Middle frontal gyrus (tissue), 1 donor: ENCODE results near the gene SOX13.
A peak's percentile ranks its signal among the peaks of the same experiment; 100 is the strongest.
"Not testable (repeated sequence)": the region's sequence is repeated elsewhere in the genome, so short reads cannot be mapped to it uniquely, and the experiment has no call there.

Source experiments
- DNase-seq: peaks from one replicate; pipeline ENCODE4 v3.0.0-alpha.2; 2015; ENCODE audit warnings: low spot score; ENCODE audit errors: extremely low spot score

SOX13 gene

DNA sequence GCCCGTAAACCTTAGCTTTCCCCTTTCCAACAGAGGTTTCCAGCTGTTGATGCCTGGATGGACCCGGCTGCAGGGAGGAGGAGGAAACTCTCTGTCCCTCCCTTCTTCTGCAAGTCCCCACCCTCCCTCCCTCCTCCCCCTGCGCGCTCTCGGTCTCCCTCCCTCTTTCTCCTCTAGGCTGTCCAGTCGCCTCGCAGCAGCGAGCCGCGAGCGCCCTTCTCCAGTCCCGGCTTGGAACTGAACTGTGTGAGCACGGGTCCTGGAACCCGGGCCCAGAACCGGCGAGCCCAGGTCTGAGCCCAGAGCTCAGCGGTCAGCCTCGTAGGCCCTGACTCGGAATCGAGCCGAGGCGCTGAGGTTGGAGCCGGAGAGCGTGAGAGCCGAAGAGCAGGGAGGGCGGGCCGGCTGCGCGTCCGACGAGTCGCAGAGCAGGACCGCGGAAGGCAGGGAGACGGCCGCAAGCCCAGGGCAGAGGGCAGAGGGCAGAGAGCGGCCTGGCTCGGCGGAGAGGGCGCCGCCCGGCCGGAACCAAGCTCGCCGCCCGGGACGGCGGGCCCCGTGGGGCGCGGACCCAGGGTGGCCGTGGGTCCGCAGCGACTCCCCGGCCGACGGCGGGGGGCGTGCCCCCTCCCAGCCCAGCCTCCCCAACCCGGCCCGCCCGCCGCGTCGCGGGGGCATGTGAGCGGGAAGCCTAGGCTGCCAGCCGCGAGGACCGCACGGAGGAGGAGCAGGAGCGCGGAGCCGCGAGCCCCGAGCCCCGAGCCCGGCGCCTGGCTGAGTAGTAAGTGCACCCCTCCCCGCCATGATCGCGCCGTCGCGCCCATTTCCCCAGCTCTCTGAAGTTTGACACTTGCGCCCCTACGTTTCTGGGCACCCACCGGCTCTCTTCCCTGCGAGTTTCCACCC, at the start of gene SOX13:
TSS of gene SOX13 (plus strand) at position 185 of the 906 bp plus-strand sequence. CDS start 39,801 bp downstream, outside the sequence.
- peak; percentile 78 for DNase-seq

GRCh38 chr1:204025917-204026707, 46.8 kb upstream of the SOX13 start:
- DNase-seq, result no peak

DNA sequence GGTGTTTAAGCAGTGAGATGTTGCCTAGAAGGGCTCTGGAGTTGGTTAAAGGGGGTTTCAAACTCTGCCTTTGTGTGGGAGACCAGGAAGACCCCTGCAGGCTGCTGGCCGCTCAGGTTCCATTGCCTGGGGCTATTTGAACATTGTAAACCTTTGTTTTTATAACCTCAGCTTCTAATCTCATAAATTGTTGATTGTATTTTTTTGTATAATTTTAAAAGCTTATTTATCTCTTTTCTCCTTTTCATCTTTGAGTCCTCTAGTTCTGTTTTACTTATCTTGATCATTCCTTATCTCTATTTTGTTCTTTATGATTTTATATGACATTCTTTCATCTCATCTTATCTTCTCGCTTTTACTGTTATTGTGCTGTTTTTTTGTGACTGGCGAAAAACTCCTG, 45.5 kb upstream of the SOX13 start:
- DNase-seq, result no peak

DNA sequence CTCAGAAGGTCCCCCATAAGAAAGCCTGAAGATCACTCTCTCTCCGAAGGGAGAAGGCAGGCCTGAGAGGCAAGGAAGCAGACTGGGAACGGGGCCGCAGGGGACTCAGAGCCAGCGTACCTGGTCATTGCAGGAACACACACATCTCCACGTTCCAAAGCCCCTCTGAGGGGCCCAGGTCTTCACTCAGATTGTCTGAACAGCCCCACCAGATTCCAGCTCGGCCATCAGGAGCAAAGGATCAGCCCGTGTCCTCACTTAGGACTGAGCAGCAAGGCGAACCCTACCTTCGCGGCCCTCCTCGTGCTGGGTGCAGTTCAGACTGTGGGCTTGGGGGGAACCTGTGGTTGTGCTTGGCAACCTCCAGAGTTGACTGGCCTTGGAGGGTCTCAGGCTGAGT, 43.9 kb upstream of the SOX13 start:
- no peak for DNase-seq

DNA sequence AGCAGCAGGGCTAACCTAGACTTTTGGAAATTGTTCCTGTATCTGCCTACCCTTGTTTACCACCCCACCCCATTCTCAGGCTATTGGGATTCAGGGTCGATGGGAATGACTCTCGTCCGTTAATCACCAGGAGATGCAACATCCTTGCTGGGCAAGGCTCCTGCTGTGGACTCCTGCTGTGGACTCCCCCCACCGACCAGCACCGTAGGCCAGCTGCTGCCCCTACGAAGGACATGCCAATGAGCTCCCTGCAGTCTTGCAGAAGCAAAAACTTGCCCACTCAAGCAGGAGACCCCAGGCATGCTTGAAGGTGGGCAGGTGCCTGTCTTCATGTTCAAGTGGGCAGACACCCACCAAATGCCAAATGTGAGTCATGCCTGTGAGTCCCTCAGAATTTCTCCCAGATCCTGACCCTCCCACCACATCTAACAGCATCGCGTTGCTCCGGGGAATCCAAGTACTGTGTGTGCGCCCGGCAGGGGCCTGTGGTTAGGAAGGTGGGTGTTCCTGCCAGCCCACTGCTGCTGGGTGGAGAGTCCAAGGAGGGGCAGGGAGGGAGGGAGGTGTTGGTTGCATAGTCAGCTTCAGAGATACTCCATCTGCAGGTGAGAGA, 41.7 kb upstream of the SOX13 start:
- no peak for DNase-seq

- DNase-seq, result no peak
These were observed 40.2 kb upstream of the SOX13 start for GRCh38 chr1:204032642-204033235.

- DNase-seq, result no peak
These were observed 39.6 kb upstream of the SOX13 start for GRCh38 chr1:204033306-204033705.

GRCh38 chr1:204036882-204037655, 35.8 kb upstream of the SOX13 start:
- DNase-seq, result no peak

DNA sequence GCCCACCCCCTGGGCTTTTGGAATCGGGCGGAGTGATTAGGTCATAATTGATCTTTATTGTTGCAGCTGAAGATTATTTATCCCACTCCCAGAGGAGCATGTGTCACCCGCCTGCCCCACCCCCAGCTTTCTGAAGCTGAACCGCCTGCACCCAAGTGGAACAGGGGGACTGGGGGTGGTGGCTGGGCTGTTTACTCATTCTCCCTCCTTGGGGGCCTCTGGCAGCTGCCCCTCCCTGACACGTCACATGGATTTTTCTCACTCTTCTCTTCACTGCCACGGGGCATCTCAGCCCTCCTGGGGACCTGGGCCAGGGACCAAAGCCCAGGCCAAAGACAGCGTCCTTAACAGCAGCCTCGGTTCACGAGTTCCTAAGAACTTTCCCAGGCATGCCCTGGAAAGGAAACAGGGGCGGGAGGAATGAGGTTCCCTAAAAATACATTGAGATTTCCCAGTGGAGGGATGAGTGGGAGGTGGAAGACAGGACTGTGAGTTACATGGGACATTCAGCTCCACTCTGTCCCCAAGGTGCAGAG, 31.6 kb upstream of the SOX13 start:
- no peak for DNase-seq

- no peak for DNase-seq
These were observed 31.0 kb upstream of the SOX13 start for GRCh38 chr1:204041803-204042505.

GRCh38 chr1:204042516-204042915, 30.4 kb upstream of the SOX13 start:
- DNase-seq, result no peak

GRCh38 chr1:204043680-204044079, 29.2 kb upstream of the SOX13 start:
- DNase-seq, result no peak

- no peak for DNase-seq
These were observed 28.5 kb upstream of the SOX13 start for GRCh38 chr1:204044448-204044847.

GRCh38 chr1:204045430-204045829, 27.5 kb upstream of the SOX13 start:
- DNase-seq, result no peak

- no peak for DNase-seq
These were observed 26.6 kb upstream of the SOX13 start for GRCh38 chr1:204046346-204046745.

DNA sequence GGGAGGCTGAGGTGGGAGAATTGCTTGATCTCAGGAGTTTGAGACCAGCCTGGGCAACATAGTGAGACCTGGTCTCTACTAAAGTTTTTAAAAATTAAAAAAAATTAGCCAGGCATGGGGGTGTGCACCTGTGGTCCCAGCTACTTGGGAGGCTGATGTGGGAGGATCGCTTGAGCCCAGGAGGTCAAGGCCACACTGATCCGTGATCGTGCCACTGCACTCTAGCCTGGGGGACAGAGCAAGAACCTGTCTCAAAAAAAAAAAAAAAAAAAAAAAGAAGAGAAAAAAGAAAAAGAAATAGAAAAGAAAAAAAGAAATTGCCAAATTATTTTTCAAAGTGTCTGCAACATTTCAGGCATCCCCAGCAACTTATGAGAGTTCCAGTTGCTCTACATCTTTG, 24.1 kb upstream of the SOX13 start:
- DNase-seq, result not testable (repeated sequence)

- no peak for DNase-seq
These were observed 21.7 kb upstream of the SOX13 start for GRCh38 chr1:204051258-204051657.

GRCh38 chr1:204051718-204052117, 21.2 kb upstream of the SOX13 start:
- DNase-seq, result no peak

DNA sequence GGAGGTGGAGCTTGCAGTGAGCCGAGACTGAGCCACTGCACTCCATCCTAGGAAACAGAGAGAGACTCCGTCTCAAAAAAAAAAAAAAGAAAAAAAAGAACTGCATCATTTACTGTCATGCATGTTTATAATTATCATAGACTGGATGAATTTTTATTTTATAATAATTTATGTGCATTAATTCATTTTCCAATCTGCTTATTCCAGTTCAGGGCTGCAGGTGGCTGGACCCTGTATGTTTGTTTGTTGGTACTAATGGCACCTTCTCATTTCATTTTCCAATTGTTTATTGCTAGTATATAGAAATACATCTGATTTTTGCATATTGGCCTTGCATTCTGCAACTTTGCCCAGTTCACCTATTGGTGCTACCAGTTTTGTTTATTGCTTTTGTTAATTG, 19.0 kb upstream of the SOX13 start:
- DNase-seq, result no peak

- no peak for DNase-seq
These were observed 12.9 kb upstream of the SOX13 start for GRCh38 chr1:204059970-204060369.
